Hematopoietic multipotent progenitor cell treated with erythropoietin and hydrocortisone succinate and interleukin-3 and kit ligand, for 4 days (in vitro differentiated cells): ENCODE measurements around the gene WBP2NL.
"Not testable (repeated sequence)": the region's sequence is repeated elsewhere in the genome, so short reads cannot be mapped to it uniquely, and the experiment has no call there.

Experiments used
- DNase-seq: peaks from one replicate; pipeline ENCODE4 v3.0.0-alpha.2; 2015

Gene WBP2NL, protein sequence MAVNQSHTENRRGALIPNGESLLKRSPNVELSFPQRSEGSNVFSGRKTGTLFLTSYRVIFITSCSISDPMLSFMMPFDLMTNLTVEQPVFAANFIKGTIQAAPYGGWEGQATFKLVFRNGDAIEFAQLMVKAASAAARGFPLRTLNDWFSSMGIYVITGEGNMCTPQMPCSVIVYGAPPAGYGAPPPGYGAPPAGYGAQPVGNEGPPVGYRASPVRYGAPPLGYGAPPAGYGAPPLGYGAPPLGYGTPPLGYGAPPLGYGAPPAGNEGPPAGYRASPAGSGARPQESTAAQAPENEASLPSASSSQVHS

DNA sequence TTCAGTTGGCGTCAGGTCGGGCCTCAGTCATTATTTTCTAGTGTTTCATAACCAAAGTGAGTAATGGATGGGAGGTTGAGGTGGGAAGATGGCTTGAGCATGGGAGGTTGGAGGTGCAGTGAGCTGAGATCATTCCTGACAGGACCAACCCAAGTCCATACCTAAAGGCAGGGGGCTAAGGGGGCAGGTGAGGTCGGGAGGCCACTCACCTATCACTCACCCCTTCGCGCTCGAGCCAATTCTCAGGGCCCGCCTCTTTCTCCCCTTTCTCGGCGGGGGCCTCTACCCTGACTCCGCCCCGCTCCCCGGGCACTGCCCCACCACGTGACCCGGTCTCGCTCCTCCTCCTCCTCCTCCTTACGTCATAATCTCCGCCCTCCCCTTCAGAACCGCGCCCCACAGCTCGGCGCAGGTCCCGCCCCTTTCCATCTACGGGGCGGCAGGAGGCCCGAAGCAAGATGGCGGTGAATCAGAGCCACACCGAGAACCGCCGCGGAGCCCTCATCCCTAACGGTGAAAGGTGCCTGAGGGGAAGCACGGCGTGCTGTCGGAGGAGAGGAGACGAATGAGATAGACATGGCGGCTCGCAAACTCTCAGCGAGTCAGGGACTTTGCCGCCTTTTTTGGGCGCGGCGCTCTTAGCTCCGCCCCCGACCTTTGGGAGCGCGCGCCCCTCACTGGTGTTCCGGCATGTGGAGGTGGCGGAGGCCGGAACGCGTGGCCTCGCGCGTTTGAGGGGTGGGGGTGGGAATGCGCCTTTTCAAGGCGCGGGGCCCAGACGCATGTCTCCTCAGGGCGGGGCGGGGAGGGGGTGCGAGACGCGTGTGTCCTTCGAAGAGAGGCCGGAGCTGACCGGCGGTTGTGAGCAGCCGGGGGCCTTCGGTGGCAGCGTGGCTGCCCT, at the start of gene WBP2NL:
WBP2NL (plus strand) TSS at position 428 of the 901 bp plus-strand sequence; CDS start at position 459, 31 bp downstream.
- DNase-seq: peak; percentile 89

DNA sequence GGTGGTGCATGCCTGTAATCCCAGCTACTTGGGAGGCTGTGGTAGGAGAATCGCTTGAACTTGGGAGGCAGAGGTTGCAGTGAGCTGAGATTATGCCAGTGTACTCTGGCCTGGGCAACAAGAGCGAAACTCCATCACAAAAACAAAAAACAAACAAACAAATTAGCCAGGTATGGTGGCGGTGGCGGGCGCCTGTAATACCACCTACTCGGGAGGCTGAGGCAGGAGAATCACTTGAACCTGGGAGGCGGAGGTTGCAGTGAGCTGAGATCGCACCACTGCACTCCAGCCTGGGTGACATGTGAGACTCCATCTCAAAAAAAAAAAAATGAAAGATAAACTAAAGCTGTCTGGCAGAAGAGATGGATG, 49.7 kb upstream of the WBP2NL start:
- DNase-seq: not testable (repeated sequence)

DNA sequence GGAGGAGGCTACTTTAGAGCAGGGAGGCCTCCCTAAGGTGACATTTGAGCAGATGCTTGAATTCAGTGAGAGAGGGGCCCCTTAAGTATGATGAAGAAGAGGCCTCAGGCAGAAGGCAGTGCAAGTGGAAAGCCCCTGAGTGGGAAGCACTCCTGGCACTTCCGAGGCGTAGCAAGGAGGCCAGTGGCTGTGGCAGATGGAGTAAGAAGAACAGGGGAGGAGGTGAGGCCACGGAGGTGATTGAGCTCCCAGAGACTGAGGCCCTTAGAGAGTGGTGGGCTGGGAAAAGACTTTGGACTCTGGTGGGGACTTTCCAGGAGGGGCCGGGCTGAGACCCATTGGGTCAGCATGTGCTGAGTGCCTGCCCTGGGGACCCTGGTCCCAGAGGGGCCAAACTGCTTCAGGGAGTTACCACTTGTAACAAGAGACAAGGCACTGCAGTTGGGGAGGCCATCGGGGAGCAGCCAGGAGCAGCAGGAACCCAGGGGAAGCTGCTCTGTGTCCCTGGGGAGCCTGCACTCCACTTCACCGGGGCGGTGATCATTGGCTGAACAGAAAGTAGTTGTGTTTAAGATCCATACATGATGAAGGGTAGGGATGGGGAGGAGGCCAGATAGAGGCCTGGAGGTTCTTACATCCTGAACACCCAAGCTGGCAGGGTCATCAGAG, 49.2 kb upstream of the WBP2NL start:
- no peak for DNase-seq

- no peak for DNase-seq
Observed at GRCh38 chr22:41951898-41952474, 46.6 kb upstream of the WBP2NL start, which contains the start of gene SMIM45. Gene SMIM45, plus strand, starts transcription at chr22:41952150.

- no peak for DNase-seq
Observed at GRCh38 chr22:41952713-41953112, 45.9 kb upstream of the WBP2NL start.

DNA sequence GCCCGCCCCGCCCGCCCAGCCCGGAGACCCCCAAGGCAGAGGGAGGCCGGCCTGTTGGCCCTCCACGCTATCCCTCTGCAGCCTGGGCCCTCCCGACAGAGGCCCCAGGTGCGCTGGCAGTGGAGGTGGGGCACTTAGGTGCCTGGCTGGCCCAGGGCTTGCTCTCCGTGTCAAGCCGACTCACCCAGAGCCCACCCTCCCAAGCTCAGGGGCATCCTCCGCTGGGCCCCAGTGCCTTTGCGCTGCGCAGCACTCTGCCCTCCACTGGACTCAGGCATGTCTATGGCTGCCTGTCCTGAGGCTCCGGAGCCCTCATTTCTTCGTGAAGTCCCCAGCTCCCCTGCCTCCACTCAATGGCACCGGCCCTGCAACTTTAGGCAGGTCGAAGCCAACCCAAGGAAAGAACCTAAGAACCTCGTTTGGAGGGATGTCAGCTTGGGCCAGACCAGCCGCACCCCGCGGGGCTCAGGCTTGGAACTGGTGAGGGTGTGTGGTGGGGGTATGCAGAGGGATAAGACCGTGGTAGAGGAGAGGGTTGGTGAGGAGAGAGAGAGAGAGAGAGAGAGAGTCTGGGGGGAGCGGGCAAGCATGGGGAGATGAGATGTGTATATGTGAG, 40.5 kb upstream of the WBP2NL start:
- DNase-seq: no peak

- no peak for DNase-seq
Observed at GRCh38 chr22:41963453-41964111, 35.0 kb upstream of the WBP2NL start.

- DNase-seq: no peak
Observed at GRCh38 chr22:41964112-41964491, 34.5 kb upstream of the WBP2NL start.

- no peak for DNase-seq
Observed at GRCh38 chr22:41966225-41966606, 32.4 kb upstream of the WBP2NL start.

DNA sequence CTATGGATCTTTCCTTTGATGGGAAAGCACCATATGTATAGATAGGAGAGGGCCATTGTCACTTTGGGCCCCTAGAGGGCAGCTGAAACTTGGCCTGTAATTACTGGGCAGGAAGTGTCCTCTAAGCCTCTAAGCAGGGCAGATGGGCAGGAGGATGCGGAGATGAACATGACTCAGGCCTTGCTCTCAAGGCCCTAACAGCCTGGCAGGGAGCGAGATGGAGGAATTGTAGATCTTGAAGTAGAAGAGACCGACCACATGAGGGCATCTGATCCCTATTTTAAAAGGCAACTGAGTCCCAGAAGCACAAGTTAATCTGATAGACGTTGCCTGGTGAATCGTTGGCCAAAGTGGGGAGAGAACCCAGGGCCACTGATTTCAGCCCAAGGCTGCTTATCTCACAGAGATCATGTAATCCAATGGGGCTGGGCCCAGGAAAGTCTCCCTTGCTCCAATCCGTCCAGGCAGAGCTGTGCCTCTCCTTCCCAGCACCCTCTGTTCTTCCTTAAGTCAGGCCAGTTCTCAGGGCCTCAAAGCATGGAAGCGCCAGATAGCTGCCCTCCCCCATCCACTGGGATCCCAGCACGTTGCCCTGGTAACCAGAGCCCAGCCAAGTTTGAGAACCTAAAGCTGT, 31.9 kb upstream of the WBP2NL start:
- peak; percentile 90 for DNase-seq

GRCh38 chr22:41968601-41969000, 30.0 kb upstream of the WBP2NL start:
- peak; percentile 88 for DNase-seq

GRCh38 chr22:41969110-41969646, 29.4 kb upstream of the WBP2NL start, which contains the start of gene SEPTIN3:
Gene SEPTIN3, plus strand, starts transcription at chr22:41969443. Its CDS starts 2,050 bp downstream, at chr22:41971493.
- no peak for DNase-seq

- peak; percentile 70 for DNase-seq
Observed at GRCh38 chr22:41970601-41971000, 28.0 kb upstream of the WBP2NL start.

GRCh38 chr22:41971431-41971830, 27.2 kb upstream of the WBP2NL start:
- DNase-seq: no peak

- DNase-seq: no peak
Observed at GRCh38 chr22:41974691-41975290, 23.8 kb upstream of the WBP2NL start.

- no peak for DNase-seq
Observed at GRCh38 chr22:41975299-41976069, 23.1 kb upstream of the WBP2NL start.

GRCh38 chr22:41976070-41976901, 22.3 kb upstream of the WBP2NL start:
- peak; percentile 42 for DNase-seq

DNA sequence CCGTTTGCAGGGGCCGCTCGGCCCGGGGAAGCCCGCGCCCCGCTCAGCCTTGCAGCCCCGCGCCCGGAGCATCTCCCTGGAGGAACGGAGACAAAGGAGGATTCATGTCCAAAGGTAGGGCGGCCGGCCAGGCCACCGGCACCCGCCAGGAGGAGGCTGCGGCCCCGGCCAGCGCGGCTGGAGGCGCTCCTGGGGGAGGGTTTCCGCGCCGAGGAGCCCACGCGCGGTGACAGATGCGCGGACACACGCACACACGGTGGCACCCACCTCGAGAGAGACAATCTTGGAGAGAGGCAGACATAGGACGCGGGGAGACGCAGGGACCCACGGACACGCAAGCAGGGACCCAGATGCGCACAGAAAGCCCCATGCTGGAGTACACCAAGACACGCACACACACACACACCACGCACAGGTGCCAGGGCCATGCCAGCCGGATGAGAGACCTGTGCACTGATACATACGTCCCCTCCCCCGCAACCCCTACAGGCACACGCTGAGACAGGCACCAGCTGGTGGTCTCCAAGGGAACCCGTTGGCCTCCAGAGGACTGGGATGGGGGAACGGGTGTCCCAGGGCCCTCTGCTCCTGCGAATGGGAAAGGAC, 21.5 kb upstream of the WBP2NL start:
- no peak for DNase-seq

- DNase-seq: no peak
Observed at GRCh38 chr22:41978732-41979131, 19.9 kb upstream of the WBP2NL start.
